Measurements from ENCODE around the gene ZWILCH.

Gene ZWILCH

DNA sequence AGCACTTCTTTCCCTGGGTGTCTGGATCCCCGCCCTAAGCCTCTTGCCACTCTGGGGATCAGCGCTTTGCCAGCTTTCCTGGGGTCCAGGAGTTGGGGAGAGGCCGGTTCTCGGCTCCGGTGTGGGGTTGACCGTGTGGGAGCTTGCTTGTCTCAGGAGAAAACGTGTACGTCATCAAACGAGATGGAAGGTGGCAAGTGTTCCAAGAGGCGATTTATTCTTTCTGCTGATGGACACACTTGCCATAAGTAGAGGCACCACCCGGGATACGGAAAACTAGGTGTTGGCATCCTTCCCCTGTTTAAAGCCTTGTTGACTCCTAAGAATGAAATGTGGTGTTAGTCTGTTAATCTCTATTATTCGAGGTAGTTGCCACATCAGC lies 295 bp downstream of the ZWILCH start:
- Histone ChIP-seq H3K9me3 (ENCODE audit: low read length) (no peaks in the 10 kb centered on the region), H3K9ac (ENCODE audit: low read length) (peak overlapping the region; percentile 87), H3K27ac (ENCODE audit: low read depth, low read length) (peak overlapping the region; percentile 56), H3K36me3 (ENCODE audit: insufficient read depth, low read length) (peaks cover 29% of the 10 kb centered on the region), H3K4me3 (ENCODE audit: low read depth in 1 of 2, low read length in 2 of 2) (peak overlapping the region; percentile 43 to 95), H3K4me1 (ENCODE audit: insufficient read depth, low read length) (peaks cover 21% of the 10 kb centered on the region), H3K27me3 (ENCODE audit: control insufficient read depth in 1 of 2, insufficient read depth in 2 of 2, low read length in 2 of 2) (no peaks in the 10 kb centered on the region)

DNA sequence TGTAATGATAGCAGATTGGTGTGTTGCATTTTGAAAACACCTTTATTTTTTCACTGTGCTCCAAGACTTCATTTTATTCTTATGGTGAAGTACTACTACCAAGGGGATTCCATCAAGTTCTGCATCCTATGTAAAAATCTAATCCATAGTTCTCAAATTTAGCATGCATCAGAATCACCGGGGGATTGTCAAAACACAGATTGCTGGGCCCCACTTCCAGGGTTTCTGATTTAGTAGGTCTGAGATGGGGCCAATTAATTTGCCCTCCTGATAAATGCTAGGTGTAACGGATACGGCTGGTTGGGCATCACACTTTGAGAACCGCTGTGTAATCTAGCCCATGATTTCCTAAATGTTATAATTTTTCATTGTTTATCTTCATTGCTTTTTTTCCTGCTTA lies 692 bp downstream of the ZWILCH start:
- H3K9me3 ChIP-seq (ENCODE audit: low read length): no peaks in the 10 kb centered on the region
- H3K9ac ChIP-seq (ENCODE audit: low read length): peak overlapping the region; percentile 87
- H3K4me1 ChIP-seq (ENCODE audit: insufficient read depth, low read length): peaks cover 21% of the 10 kb centered on the region
- no peak overlapping the region for H3K27ac ChIP-seq (ENCODE audit: low read depth, low read length)
- H3K36me3 ChIP-seq (ENCODE audit: insufficient read depth, low read length): peaks cover 26% of the 10 kb centered on the region
- no peaks in the 10 kb centered on the region for H3K27me3 ChIP-seq (ENCODE audit: control insufficient read depth in 1 of 2, insufficient read depth in 2 of 2, low read length in 2 of 2)
- peak overlapping the region in 1 of 2 donors; percentile 95 for H3K4me3 ChIP-seq (ENCODE audit: low read depth in 1 of 2, low read length in 2 of 2)

DNA sequence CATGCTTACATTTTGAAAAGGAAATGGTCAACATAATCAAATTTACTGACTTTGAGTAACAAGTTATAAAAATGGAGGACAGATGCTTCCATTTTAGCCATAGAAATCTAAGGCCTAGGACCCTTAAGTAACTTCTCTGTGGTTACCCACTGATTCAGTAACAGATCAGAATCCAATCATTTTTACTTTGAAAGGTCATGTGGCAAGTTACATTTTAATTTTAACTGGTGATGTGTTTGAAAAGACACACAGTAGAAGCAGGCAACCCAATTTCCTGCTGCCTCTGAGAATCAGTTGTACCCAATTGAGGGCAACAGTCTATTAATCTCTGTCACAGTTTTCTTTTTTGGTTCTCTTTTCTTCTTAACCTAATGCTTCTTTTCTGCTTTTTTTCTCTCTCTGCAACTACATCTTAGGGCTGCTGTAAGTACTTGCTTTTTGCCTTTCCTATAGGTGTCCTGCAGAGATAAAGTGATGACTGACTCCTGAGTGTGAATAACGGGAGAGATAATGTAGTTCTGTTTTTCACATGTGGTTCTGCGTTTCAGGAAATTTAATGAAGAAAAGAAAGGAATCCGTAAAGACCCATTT lies 3.3 kb downstream of the ZWILCH start:
- no peaks in the 10 kb centered on the region for H3K36me3 ChIP-seq (ENCODE audit: insufficient read depth, low read length)
- peaks cover 14% of the 10 kb centered on the region for H3K4me1 ChIP-seq (ENCODE audit: insufficient read depth, low read length)
- no peak overlapping the region for H3K9ac ChIP-seq (ENCODE audit: low read length)
- H3K4me3 ChIP-seq (ENCODE audit: low read depth in 1 of 2, low read length in 2 of 2): no peak overlapping the region
- H3K27ac ChIP-seq (ENCODE audit: low read depth, low read length): no peak overlapping the region
- no peaks in the 10 kb centered on the region for H3K27me3 ChIP-seq (ENCODE audit: control insufficient read depth in 1 of 2, insufficient read depth in 2 of 2, low read length in 2 of 2)
- no peaks in the 10 kb centered on the region for H3K9me3 ChIP-seq (ENCODE audit: low read length)

DNA sequence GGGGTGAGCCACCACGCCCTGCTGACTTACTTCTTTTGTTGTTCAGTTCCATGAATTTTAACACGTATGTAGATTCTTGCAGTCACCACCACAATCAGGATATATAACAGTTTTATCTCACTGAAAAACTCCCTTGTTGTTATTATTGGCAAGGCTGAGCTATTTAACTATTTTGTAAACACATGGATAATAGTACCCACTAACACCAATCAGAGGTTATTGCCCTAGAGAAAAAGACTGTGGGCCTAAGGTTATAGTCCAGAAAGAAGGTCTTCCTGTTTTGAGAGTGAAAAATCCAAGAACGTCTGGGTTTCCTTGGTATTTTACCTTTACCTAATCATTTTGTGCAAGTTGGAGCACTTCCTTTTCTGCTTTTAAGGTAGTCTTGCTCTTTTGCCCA lies 9.5 kb downstream of the ZWILCH start:
- Histone ChIP-seq H3K36me3 (ENCODE audit: insufficient read depth, low read length) (no peaks in the 10 kb centered on the region), H3K4me3 (ENCODE audit: low read depth in 1 of 2, low read length in 2 of 2) (no peak overlapping the region), H3K27ac (ENCODE audit: low read depth, low read length) (no peak overlapping the region), H3K9ac (ENCODE audit: low read length) (no peak overlapping the region), H3K9me3 (ENCODE audit: low read length) (no peaks in the 10 kb centered on the region), H3K27me3 (ENCODE audit: control insufficient read depth in 1 of 2, insufficient read depth in 2 of 2, low read length in 2 of 2) (no peaks in the 10 kb centered on the region), H3K4me1 (ENCODE audit: insufficient read depth, low read length) (no peaks in the 10 kb centered on the region)

DNA sequence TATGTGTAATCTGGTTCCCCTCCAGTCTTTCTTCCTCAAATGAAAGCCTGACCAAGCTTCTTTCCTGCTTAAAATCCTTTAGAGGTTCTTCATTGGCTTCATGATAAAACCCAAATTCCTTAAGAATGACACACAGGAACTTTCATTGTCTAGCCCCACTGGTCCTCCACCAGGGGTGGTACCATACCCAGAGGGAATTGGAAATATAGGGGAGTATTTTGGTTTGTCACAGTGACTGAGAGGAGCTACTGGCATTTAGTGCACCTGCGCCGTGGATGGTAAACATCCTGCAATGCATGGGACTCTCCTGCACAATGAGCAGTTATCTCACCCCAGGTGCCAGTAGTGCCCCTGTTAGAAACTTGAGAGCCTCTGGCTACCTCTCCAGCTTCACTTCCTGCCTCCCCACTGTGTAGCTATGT lies 10.8 kb downstream of the ZWILCH start:
- Histone ChIP-seq H3K9ac (ENCODE audit: low read length) (no peak overlapping the region), H3K27me3 (ENCODE audit: control insufficient read depth in 1 of 2, insufficient read depth in 2 of 2, low read length in 2 of 2) (no peaks in the 10 kb centered on the region), H3K4me1 (ENCODE audit: insufficient read depth, low read length) (no peaks in the 10 kb centered on the region), H3K36me3 (ENCODE audit: insufficient read depth, low read length) (no peaks in the 10 kb centered on the region), H3K4me3 (ENCODE audit: low read depth in 1 of 2, low read length in 2 of 2) (no peak overlapping the region), H3K9me3 (ENCODE audit: low read length) (no peaks in the 10 kb centered on the region), H3K27ac (ENCODE audit: low read depth, low read length) (no peak overlapping the region)

DNA sequence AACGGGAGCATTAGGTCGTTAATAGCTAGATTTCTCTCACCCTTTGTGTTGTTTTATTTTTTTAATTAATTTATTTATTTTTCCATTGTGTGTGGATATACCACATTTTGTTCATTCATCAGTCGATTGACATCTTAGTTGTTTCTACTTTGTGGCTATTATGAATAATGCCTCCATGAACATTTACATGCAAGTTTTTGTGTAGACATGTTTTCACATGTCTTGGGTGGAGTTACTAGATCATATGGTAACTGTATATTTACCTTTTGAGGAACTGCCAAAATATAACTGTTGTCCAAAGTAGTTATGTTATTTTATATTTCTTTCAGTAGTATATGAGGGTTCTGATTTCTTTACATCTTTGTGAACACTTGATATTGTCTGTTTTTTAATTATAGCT lies 18.8 kb downstream of the ZWILCH start:
- Histone ChIP-seq H3K4me3 (ENCODE audit: low read depth in 1 of 2, low read length in 2 of 2) (no peak overlapping the region), H3K9ac (ENCODE audit: low read length) (no peak overlapping the region), H3K9me3 (ENCODE audit: low read length) (no peaks in the 10 kb centered on the region), H3K36me3 (ENCODE audit: insufficient read depth, low read length) (no peaks in the 10 kb centered on the region), H3K27me3 (ENCODE audit: control insufficient read depth in 1 of 2, insufficient read depth in 2 of 2, low read length in 2 of 2) (no peaks in the 10 kb centered on the region), H3K27ac (ENCODE audit: low read depth, low read length) (no peak overlapping the region), H3K4me1 (ENCODE audit: insufficient read depth, low read length) (no peaks in the 10 kb centered on the region)

DNA sequence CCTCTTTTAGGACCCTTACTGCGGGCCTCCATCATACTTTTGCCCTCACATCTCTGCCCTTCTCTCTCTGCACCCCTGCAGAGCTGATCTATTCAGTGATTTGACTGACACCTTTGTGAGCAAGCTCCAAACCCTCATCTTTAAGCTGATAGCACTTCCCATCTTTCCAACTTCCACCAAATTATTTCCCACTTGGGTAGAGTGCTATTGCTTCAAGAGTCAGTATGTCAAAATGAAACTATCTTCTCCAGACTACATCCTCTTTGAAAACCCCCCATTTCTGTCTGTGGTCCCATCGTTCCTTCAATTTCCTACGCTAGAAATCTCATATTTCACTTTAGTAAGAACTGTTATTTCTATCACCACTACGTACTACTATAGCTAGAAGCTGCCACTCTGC lies 19.7 kb downstream of the ZWILCH start:
- Histone ChIP-seq H3K4me1 (ENCODE audit: insufficient read depth, low read length) (no peaks in the 10 kb centered on the region), H3K27me3 (ENCODE audit: control insufficient read depth in 1 of 2, insufficient read depth in 2 of 2, low read length in 2 of 2) (no peaks in the 10 kb centered on the region), H3K4me3 (ENCODE audit: low read depth in 1 of 2, low read length in 2 of 2) (no peak overlapping the region), H3K27ac (ENCODE audit: low read depth, low read length) (no peak overlapping the region), H3K9me3 (ENCODE audit: low read length) (no peaks in the 10 kb centered on the region), H3K9ac (ENCODE audit: low read length) (no peak overlapping the region), H3K36me3 (ENCODE audit: insufficient read depth, low read length) (no peaks in the 10 kb centered on the region)

DNA sequence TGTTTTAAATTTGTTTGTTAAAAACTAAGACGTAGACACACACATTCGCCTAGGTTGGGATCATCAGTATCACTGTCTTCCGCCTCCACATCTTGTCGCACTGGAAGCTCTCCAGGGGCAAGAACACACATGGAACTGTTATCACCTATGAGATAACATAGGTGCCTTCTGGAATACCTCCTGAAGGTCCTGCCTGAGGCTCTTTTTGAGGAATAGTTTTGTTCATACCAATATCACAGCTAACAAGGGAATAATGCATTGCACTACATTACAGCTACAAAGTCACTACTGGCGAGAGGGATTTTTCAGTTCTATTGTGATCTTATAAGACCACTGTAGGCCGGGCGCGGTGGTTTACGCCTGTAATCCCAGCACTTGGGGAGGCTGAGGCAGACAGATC lies 29.9 kb downstream of the ZWILCH start:
- H3K9me3 ChIP-seq (ENCODE audit: low read length): no peaks in the 10 kb centered on the region
- H3K36me3 ChIP-seq (ENCODE audit: insufficient read depth, low read length): no peaks in the 10 kb centered on the region
- H3K4me1 ChIP-seq (ENCODE audit: insufficient read depth, low read length): no peaks in the 10 kb centered on the region
- no peaks in the 10 kb centered on the region for H3K27me3 ChIP-seq (ENCODE audit: control insufficient read depth in 1 of 2, insufficient read depth in 2 of 2, low read length in 2 of 2)
- no peak overlapping the region for H3K4me3 ChIP-seq (ENCODE audit: low read depth in 1 of 2, low read length in 2 of 2)
- H3K9ac ChIP-seq (ENCODE audit: low read length): no peak overlapping the region
- H3K27ac ChIP-seq (ENCODE audit: low read depth, low read length): no peak overlapping the region

DNA sequence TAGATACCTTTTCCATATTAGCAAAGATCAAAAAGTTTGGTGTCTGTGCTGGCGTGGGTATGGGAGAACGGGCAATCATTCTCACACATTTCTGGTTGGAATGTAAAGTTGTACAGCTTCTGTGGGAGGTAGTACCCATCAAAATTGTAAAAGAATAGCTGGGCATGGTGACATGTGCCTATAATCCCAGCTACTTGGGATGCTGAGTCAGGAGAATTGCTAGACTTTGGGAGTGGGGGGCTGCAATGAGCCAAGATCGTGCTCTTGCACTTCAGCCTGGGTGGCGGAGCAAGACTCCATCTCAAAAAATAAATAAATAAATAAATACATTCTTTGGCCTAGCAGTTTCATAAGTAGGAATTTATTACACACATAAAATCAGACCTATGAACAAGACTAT lies 37.8 kb downstream of the ZWILCH start:
- Histone ChIP-seq H3K27me3 (ENCODE audit: control insufficient read depth in 1 of 2, insufficient read depth in 2 of 2, low read length in 2 of 2) (no peaks in the 10 kb centered on the region), H3K9ac (ENCODE audit: low read length) (no peak overlapping the region), H3K27ac (ENCODE audit: low read depth, low read length) (no peak overlapping the region), H3K4me3 (ENCODE audit: low read depth in 1 of 2, low read length in 2 of 2) (no peak overlapping the region), H3K9me3 (ENCODE audit: low read length) (no peaks in the 10 kb centered on the region), H3K36me3 (ENCODE audit: insufficient read depth, low read length) (no peaks in the 10 kb centered on the region), H3K4me1 (ENCODE audit: insufficient read depth, low read length) (no peaks in the 10 kb centered on the region)

DNA sequence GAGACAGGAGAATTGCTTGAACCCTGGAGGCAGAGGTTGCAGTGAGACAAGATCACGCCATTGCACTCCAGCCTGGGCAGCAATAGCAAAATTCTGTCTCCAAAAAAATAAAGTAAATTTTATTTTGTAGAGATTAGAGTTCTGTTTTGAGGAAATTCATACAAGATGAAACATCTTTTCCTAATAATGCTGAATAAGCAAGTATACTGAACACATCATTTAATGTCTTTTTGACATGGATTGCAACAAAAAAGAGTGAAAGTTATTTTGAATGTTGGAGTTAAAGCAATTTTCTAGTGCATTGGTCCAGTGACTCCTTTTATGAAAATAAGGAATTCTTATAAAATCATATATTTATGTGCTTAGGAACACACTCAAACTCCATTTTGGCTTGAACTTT lies 40.1 kb downstream of the ZWILCH start:
- no peak overlapping the region for H3K4me3 ChIP-seq (ENCODE audit: low read depth in 1 of 2, low read length in 2 of 2)
- H3K4me1 ChIP-seq (ENCODE audit: insufficient read depth, low read length): no peaks in the 10 kb centered on the region
- H3K9ac ChIP-seq (ENCODE audit: low read length): no peak overlapping the region
- no peaks in the 10 kb centered on the region for H3K36me3 ChIP-seq (ENCODE audit: insufficient read depth, low read length)
- H3K27ac ChIP-seq (ENCODE audit: low read depth, low read length): no peak overlapping the region
- no peaks in the 10 kb centered on the region for H3K9me3 ChIP-seq (ENCODE audit: low read length)
- no peaks in the 10 kb centered on the region for H3K27me3 ChIP-seq (ENCODE audit: control insufficient read depth in 1 of 2, insufficient read depth in 2 of 2, low read length in 2 of 2)

DNA sequence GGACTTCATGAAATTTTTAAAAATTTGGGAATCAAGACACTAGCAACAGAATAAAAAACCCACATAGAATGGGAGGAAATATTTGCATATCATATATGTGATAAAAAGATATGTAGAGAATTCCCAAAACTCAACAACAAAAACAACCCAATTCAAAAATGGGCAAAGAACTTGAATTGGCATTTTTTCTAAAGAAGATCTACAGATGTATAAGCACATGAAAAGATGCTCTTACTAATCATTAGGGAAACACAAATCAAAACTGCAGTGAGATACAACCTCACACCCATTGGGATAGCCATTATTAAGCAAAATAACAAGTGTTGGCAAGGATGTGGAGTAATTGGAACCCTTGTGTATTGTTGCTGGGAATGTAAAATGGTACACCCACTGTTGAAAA lies 50.6 kb downstream of the ZWILCH start:
- H3K4me3 ChIP-seq (ENCODE audit: low read depth in 1 of 2, low read length in 2 of 2): no peak overlapping the region
- H3K36me3 ChIP-seq (ENCODE audit: insufficient read depth, low read length): no peaks in the 10 kb centered on the region
- H3K4me1 ChIP-seq (ENCODE audit: insufficient read depth, low read length): no peaks in the 10 kb centered on the region
- H3K9me3 ChIP-seq (ENCODE audit: low read length): no peaks in the 10 kb centered on the region
- no peak overlapping the region for H3K27ac ChIP-seq (ENCODE audit: low read depth, low read length)
- no peak overlapping the region for H3K9ac ChIP-seq (ENCODE audit: low read length)
- H3K27me3 ChIP-seq (ENCODE audit: control insufficient read depth in 1 of 2, insufficient read depth in 2 of 2, low read length in 2 of 2): no peaks in the 10 kb centered on the region

DNA sequence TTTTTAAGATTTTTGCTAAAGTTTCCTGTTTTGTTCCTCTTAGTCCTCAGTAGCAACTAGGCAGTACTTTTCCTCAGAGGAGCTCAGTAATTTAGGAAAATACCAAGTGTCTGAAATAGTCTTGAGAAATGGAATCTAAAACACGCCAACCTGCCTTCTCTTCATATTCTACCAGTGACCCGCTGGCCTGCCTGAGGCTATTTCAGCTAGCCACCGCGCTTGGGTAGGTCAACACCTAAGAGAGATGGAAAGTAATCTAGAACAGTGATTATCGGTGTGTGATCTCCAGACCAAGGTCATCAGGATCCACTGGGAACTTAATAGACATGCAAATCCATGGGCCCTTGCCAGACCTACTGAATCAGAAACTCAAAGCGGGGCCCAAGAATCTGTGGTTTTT lies 53.1 kb downstream of the ZWILCH start:
- no peaks in the 10 kb centered on the region for H3K4me1 ChIP-seq (ENCODE audit: insufficient read depth, low read length)
- H3K27ac ChIP-seq (ENCODE audit: low read depth, low read length): no peak overlapping the region
- no peaks in the 10 kb centered on the region for H3K36me3 ChIP-seq (ENCODE audit: insufficient read depth, low read length)
- H3K9me3 ChIP-seq (ENCODE audit: low read length): no peaks in the 10 kb centered on the region
- no peaks in the 10 kb centered on the region for H3K27me3 ChIP-seq (ENCODE audit: control insufficient read depth in 1 of 2, insufficient read depth in 2 of 2, low read length in 2 of 2)
- no peak overlapping the region for H3K4me3 ChIP-seq (ENCODE audit: low read depth in 1 of 2, low read length in 2 of 2)
- H3K9ac ChIP-seq (ENCODE audit: low read length): no peak overlapping the region

All from muscle layer of colon (tissue), 2 donors.